Loucy (cell line): Measurements from ENCODE around the gene SHANK3.

ENCODE experiments used
- CTCF ChIP-seq: fragments of 200-600 bp; sonication (generic); conservative IDR thresholded peaks from 2 replicates; pipeline ENCODE4 v1.5.1; 2014; ENCODE audit warnings: mild to moderate bottlenecking, antibody characterized with exemption, low read length
- EZH2phosphoT487 ChIP-seq: fragments of 200-600 bp; IDR thresholded peaks from 2 replicates; pipeline ENCODE4 v1.6.1; 2018; ENCODE audit warnings: antibody characterized with exemption, mild to moderate bottlenecking, moderate library complexity, borderline replicate concordance

GRCh38 chr22:50710221-50710620 is 37.6 kb downstream of the SHANK3 start:
- TF ChIP-seq CTCF (no peak), EZH2phosphoT487 (no peak)
